Dendritic cell treated with granulocyte-macrophage colony-stimulating factor and Interleukin-4, amounts not matched to agents 40 ng/mL and 50 ng/mL, for 4 days (primary cell): ENCODE measurements around the gene SNTG2.

Experiments
- H3K27ac Mint-ChIP-seq: one replicate; pipeline ENCODE4 v1.8.0; 2022; ENCODE audit warnings: mild to moderate bottlenecking, mixed read lengths
- H3K27me3 Mint-ChIP-seq: one replicate; pipeline ENCODE4 v1.8.0; 2022; ENCODE audit warnings: mild to moderate bottlenecking, mixed read lengths
- H3K36me3 Mint-ChIP-seq: one replicate; pipeline ENCODE4 v1.8.0; 2022; ENCODE audit warnings: low read depth, mixed read lengths
- H3K4me1 Mint-ChIP-seq: one replicate; pipeline ENCODE4 v1.8.0; 2022; ENCODE audit warnings: low read depth, mixed read lengths
- H3K4me3 Mint-ChIP-seq: one replicate; pipeline ENCODE4 v1.8.0; 2022; ENCODE audit warnings: mild to moderate bottlenecking, moderate library complexity, mixed read lengths
- H3K9me3 Mint-ChIP-seq: one replicate; pipeline ENCODE4 v1.8.0; 2022; ENCODE audit warnings: mixed read lengths
- intact Hi-C: fragments of 100-400 bp; cut with micrococcal nuclease; formaldehyde crosslinking; loops from one replicate; pipeline ENCODE4 v1.15.0; 2022

The SNTG2 gene

DNA sequence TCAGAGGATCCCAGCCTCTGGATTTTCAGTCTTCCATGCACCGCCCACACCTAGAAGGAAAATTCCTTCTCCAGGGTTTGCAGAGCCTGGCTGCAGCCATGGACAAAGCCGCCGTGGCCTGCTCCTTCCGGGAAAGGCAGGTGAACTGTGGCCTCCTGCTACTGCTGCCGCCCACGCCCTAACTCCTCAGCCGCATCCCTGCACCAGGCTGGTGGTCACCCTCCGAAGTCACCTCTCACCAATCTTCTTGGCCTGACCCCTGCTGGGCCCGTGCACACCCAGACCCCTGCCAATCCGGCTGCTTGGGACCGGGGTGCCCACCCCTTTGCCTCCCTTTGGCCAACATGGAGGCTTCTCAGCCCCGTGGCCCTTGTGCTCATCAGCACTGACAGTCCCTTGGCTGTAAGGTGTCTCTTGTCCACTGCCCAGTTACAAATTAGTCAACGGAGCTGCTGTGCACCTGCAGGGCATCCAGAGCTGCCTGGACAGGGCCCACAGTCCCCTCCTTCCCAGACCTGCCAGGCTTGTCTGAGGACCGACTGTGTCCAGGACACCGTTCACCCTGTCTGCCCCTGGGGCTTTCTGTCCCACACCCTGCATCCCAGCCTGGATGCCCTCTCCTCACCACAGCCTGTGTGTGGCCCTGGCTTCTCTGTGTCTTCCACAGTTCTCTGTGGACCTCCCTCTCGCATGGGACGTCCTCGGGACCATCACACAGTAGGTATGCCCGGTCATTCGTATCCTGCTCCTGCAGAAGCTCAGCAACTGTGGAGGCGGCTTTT lies 332.6 kb downstream of the SNTG2 start:
- Mint-ChIP-seq H3K4me3 (no peak overlapping the region), H3K9me3 (peaks cover 9% of the 10 kb centered on the region), H3K27me3 (no peaks in the 10 kb centered on the region), H3K36me3 (no peaks in the 10 kb centered on the region), H3K27ac (no peak overlapping the region), H3K4me1 (no peaks in the 10 kb centered on the region)
- intact Hi-C loops: no loop called here

DNA sequence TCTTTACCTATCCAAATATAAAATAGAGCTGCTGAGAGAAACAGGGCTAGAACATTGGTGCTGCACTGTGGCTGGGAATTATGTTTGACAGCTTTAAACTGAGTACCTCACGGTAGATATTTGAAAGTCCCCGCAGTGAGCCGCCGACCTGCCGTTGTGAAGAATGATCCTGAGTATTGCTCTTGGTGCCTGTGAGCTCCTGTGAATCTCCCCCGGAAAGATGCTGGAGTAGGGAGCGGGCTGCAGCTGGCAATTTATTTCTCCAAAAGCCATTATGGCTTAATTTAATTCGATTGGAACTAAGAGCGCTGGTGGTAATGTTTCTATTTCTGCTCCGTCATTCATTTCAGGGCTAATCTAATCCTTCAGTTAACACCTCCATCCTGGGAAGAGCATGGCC lies 333.2 kb downstream of the SNTG2 start:
- no peak overlapping the region for H3K27ac Mint-ChIP-seq
- no peak overlapping the region for H3K4me3 Mint-ChIP-seq
- H3K9me3 Mint-ChIP-seq: peaks cover 9% of the 10 kb centered on the region
- intact Hi-C loops: no loop called here
- H3K4me1 Mint-ChIP-seq: no peaks in the 10 kb centered on the region
- H3K27me3 Mint-ChIP-seq: no peaks in the 10 kb centered on the region
- H3K36me3 Mint-ChIP-seq: no peaks in the 10 kb centered on the region

DNA sequence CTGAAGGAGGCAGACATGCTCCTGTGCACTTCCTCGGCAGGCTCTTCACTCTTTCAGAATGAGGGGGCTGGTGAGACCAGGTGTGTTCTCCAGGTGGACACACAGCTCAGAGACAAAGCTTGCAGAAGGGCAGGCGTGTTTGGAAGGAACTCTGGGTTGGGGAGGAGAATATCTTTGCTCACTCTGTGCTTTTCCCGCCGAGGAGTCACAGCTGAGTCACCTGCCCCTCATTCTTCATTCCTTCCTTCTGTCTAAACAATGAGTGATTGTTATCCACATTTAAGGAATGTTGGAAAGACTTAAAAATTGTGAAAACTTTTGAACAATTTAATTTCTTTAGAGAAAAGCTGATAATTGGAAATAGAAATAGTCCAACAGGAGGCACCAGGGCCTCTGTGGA lies 336.3 kb downstream of the SNTG2 start:
- Mint-ChIP-seq H3K27ac (no peak overlapping the region), H3K9me3 (no peaks in the 10 kb centered on the region), H3K27me3 (no peaks in the 10 kb centered on the region), H3K4me1 (no peaks in the 10 kb centered on the region), H3K36me3 (no peaks in the 10 kb centered on the region), H3K4me3 (no peak overlapping the region)
- intact Hi-C loops: no loop called here

DNA sequence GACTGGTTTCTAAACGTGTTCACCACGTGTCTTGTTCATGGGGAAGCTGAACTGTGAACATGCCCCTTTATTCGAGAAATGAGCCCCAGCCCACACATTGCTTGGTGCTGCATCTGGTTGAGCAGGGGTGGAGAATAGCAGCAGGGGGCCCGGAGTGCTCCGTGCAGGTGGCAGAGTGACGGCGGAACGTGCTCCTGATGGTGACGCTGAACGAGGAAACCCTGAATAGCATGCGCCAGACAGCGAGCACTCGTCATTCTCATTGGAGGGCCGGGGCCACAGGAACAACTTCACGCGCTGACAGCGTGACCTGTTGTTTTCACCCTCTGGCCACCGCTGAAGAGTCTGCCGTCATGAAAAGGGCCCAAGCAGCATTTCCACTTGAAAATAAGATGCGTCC lies 336.8 kb downstream of the SNTG2 start:
- no peaks in the 10 kb centered on the region for H3K4me1 Mint-ChIP-seq
- no peaks in the 10 kb centered on the region for H3K27me3 Mint-ChIP-seq
- H3K9me3 Mint-ChIP-seq: no peaks in the 10 kb centered on the region
- intact Hi-C loops: no loop called here
- no peaks in the 10 kb centered on the region for H3K36me3 Mint-ChIP-seq
- H3K4me3 Mint-ChIP-seq: no peak overlapping the region
- no peak overlapping the region for H3K27ac Mint-ChIP-seq

DNA sequence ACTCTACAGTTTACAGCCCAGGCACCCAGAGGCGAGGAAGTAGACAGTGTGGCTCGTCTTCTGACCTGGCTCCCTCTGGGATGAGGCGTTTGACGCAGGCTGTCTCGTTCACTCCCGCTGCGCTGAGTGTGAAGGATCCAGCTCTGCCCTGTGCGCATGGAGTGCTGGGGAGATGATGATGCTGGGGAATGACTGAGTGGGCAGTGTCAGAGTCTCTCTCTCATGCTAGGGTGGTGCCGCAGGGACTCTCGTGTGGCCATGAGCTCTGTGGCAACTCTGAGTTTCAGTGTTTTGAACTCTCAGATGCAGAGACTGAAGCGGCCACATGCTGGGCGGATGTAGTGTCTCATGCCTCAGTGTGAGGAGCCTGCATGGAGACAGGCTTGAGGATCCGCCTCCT lies 344.3 kb downstream of the SNTG2 start:
- H3K27ac Mint-ChIP-seq: no peak overlapping the region
- H3K27me3 Mint-ChIP-seq: no peaks in the 10 kb centered on the region
- H3K4me1 Mint-ChIP-seq: no peaks in the 10 kb centered on the region
- H3K9me3 Mint-ChIP-seq: no peaks in the 10 kb centered on the region
- H3K36me3 Mint-ChIP-seq: no peaks in the 10 kb centered on the region
- H3K4me3 Mint-ChIP-seq: no peak overlapping the region
- intact Hi-C loops: no loop called here

DNA sequence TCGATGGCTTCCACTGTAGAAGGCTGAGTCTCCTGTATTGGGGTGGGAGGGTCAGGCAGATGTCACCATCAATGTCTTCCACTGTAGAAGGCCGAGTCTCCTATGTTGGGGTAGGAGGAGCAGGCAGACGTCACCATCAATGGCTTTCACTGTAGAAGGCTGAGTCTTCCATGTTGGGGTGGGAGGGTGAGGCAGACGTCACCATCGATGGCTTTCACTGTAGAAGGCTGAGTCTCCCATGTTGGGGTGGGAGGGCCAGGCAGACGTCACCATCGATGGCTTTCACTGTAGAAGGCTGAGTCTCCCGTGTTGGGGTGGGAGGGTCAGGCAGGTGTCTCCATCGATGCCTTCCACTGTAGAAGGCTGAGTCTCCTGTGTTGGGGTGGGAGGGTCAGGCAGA lies 345.1 kb downstream of the SNTG2 start:
- no peak overlapping the region for H3K4me3 Mint-ChIP-seq
- no peaks in the 10 kb centered on the region for H3K36me3 Mint-ChIP-seq
- no peaks in the 10 kb centered on the region for H3K4me1 Mint-ChIP-seq
- H3K9me3 Mint-ChIP-seq: no peaks in the 10 kb centered on the region
- H3K27me3 Mint-ChIP-seq: no peaks in the 10 kb centered on the region
- intact Hi-C loops: no loop called here
- H3K27ac Mint-ChIP-seq: no peak overlapping the region

DNA sequence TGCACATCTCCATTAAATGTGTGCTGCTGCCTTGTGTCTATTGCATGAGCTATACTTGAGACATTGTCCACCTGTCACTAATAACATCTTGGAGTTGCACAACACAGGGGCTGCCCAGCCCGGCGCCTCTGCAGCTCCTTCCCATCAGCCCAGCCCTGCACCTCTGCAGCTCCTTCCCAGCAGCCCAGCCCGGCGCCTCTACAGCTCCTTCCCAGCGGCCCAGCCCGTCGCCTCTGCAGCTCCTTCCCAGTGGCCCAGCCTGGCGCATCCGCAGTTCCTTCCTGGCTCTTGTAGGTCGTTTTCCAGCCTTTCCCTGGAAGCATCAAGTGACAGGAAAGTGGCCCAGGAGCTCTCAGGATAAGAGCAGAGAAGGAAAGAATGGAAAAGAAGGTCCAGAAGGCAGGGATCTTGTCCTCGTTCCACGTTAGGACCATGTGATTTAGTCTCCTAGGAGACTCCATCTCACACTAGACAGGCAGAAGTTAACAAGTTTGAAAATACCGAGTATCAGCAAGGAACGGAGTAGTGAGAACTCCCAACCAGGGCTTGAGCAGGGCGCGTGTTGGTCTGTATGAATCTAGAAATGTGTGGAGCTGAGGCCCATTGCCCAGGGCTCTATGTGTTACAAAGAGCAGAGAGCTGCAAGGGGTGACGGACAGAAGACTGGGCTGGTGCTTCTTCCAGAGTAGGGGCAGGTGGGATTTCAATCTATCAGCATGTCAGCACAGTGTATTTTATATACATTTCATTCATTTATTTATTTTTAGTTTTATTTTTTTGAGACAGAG lies 346.9 kb downstream of the SNTG2 start:
- intact Hi-C loops: no loop called here

DNA sequence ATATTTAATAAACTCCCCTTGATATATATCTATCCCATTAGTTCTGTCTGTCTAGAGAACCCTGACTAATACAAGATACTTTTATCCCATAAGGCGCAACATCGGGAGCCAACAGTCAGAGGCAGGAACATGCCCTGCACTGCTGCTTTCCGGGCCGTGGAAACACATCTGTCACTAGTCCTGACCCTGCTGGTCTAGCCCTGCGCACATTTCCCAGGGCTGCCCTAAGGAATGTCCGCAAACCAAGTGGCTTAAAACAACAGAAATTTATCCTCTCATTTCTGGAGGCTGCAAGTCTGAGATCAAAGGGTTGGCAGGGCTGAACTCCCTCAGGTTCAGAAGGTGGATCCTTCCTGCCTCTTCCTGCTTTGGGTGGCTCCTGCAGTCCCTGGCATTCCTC lies 348.4 kb downstream of the SNTG2 start:
- Mint-ChIP-seq H3K27ac (no peak overlapping the region), H3K4me3 (no peak overlapping the region), H3K27me3 (no peaks in the 10 kb centered on the region), H3K36me3 (no peaks in the 10 kb centered on the region), H3K9me3 (no peaks in the 10 kb centered on the region), H3K4me1 (peaks cover 7% of the 10 kb centered on the region)
- intact Hi-C loops: no loop called here

More for the DNA sequence above, 346.9 kb downstream of the SNTG2 start:
- no peak overlapping the region for H3K27ac Mint-ChIP-seq
- no peak overlapping the region for H3K4me3 Mint-ChIP-seq
- no peaks in the 10 kb centered on the region for H3K9me3 Mint-ChIP-seq
- peaks cover 2% of the 10 kb centered on the region for H3K4me1 Mint-ChIP-seq
- no peaks in the 10 kb centered on the region for H3K27me3 Mint-ChIP-seq
- H3K36me3 Mint-ChIP-seq: no peaks in the 10 kb centered on the region

DNA sequence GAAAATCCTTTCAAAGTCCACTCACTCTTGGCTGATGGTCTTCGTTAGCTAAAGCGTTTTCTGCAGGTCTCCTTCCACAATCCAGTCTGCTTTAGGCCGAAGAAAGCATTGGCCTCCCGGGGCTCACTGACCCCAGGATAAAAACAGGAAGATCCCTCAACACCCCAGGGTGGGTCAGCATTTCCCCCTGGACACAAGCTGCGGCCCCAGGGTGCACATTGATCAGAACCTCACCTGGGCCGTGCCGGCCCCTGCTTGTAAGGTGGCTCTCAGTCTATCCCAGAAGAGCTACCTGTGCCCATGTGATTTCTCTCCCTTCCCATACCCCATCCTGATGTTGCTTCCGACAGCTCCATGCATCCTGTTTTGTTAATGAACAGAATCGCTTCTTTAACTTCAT lies 349.6 kb downstream of the SNTG2 start:
- H3K4me3 Mint-ChIP-seq: no peak overlapping the region
- H3K27ac Mint-ChIP-seq: no peak overlapping the region
- no peaks in the 10 kb centered on the region for H3K36me3 Mint-ChIP-seq
- H3K27me3 Mint-ChIP-seq: no peaks in the 10 kb centered on the region
- no peaks in the 10 kb centered on the region for H3K9me3 Mint-ChIP-seq
- intact Hi-C loops: no loop called here
- peaks cover 7% of the 10 kb centered on the region for H3K4me1 Mint-ChIP-seq

DNA sequence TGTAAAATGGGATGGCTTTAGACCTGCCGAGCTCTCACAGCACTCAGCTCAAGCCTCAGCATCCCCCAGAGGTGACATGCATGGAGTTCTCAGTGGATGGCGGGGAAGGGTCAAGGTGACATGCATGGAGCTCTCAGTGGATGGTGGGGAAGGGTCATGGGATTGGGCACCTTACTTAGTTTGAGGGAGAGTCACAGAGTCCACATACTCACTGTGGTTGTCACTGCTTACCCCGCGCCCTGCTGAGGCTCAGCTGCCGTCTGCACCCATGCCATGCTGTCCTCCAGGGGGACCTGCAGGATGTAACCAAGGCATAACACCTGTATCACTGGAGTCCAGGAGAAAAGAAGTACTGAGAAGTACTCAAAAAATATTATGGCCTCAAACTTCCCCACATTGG lies 350.4 kb downstream of the SNTG2 start:
- Mint-ChIP-seq H3K27ac (no peak overlapping the region), H3K27me3 (no peaks in the 10 kb centered on the region), H3K4me1 (peaks cover 11% of the 10 kb centered on the region), H3K4me3 (no peak overlapping the region), H3K36me3 (no peaks in the 10 kb centered on the region), H3K9me3 (no peaks in the 10 kb centered on the region)
- intact Hi-C loops: no loop called here

DNA sequence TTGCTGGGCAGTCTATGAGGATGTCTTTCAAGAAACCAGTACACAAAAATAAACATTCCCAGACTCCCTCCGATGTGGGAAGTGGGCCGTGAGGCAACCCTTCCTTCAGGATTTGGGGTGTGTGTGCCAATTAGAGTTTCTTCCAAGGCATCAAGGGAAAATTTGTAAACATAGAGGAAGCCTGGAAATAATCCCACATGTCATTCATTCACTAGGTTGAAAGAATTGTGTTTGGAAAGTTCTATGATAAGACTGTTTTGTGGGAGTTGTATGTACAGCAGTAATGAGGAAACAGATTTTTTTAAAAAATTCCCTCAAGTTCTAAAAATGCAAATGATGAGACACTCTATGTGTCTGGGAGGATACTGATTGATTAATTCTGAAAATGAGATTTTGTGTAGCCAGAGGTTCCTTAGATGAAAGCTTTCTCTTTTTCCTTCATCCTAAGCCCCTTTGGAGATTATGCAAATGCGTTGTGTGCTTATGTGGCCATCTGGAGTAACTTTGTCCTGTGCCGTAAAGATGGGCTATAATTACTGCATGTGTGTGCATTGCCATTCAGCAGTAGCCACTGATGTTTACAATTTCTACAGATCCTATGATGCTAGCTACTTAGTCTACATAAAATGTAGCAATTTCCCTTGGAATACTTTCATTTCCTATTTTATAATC lies 354.8 kb downstream of the SNTG2 start:
- Mint-ChIP-seq H3K27ac (no peak overlapping the region), H3K27me3 (peaks cover 2% of the 10 kb centered on the region), H3K9me3 (no peaks in the 10 kb centered on the region), H3K36me3 (no peaks in the 10 kb centered on the region), H3K4me1 (peaks cover 11% of the 10 kb centered on the region), H3K4me3 (no peak overlapping the region)
- intact Hi-C loops: no loop called here

DNA sequence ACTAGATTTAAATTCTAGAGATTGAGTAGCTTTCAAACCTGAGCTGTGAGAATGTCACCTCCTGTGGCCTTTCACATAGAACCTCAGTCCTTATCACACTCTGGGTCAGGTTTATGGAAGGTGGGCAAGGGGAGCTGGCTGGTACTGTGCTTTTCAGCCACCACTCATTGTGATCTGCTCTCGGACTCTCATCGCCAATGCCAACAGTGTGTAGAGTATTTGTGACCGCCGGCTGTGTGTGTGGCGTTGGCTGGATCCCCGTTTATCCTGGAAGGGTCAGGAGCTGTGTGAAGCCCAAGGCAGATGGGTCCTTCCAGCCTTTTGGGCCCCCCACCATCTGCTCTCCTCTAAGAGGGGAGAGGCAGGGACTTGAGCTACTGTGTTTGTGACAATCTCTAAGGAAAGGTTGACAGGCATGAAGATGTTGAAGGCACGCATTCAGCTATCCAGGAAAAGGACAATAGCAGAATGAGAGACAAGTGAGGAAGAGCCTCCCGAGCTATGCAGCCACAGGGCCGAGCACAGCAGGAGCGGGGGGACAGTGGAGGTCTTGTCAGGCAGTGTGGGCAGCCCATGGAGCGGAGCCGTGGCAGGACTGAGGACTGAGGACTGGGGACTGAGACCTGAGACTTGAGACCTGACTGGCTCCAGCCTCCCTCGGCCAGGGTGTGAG lies 355.5 kb downstream of the SNTG2 start:
- no peaks in the 10 kb centered on the region for H3K36me3 Mint-ChIP-seq
- no peak overlapping the region for H3K4me3 Mint-ChIP-seq
- intact Hi-C loops: no loop called here
- H3K27me3 Mint-ChIP-seq: peaks cover 2% of the 10 kb centered on the region
- H3K27ac Mint-ChIP-seq: no peak overlapping the region
- H3K4me1 Mint-ChIP-seq: peaks cover 11% of the 10 kb centered on the region
- no peaks in the 10 kb centered on the region for H3K9me3 Mint-ChIP-seq

DNA sequence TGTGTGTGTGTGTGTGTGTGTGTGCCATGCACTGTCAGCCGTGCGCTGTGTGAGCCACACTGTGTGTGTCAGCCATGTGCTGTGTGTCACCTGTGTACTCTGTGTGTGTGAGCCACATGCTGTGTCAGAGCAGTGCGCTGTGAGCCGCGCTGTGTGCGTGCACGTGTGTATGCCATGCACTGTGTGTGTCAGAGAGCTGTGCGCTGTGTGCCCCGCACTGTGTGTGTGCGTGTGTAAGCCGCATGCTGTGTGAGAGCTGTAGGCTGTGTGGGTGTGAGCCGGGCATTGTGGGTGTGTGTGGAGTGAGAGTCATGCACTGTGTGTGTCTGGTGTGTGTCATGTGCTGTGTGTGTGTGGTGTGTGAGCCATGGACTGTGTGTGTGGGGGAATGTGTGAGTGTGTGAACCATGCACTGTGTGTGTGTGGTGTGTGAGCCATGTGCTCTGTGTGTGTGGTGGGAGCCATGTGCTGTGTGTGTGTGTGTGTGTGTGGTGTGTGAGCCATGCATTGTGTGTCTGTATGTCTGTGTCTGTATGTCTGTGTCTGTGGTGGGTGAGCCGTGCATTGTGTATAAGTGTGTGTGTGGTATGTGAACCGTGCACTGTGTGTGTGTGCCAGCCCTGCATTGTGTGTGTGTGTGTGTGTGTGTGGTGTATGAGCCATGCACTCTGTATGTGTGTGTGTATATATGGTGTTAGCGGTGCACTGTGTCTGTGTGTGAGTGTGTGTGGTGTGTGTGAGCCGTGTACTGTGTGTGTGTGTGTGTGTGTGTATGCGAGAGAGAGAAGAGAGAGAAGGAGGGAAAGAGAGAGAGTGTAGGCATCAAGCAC lies 356.3 kb downstream of the SNTG2 start:
- Mint-ChIP-seq H3K9me3 (no peaks in the 10 kb centered on the region), H3K4me1 (peaks cover 11% of the 10 kb centered on the region), H3K27me3 (peaks cover 2% of the 10 kb centered on the region), H3K27ac (no peak overlapping the region), H3K36me3 (no peaks in the 10 kb centered on the region), H3K4me3 (no peak overlapping the region)
- intact Hi-C loops: no loop called here
